ENCODE measurements around the gene SHH.

SHH gene

GRCh38 chr7:155804897-155805825 is 7.1 kb downstream of the SHH start:
- DNase-seq, result peak; percentile 36 to 75

DNA sequence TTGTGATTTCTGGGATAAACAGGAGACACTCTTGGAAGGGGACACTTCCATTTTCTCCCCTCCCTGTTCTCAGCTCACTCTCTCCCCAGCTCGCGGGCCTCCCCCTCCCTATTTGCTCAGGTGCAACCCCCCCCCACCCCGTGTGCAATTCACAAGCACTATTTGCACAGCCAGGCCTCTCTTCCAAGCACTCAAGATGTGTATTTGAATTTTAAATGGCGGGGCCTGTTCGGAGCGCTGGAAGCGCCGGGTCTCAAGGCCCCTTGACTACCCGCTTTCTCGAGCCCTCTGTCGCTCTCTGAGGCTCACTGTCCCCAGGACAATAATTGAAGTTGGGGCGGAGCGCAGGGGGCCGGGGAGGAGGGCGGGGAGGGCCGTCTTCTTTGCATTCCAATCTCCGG is 7.8 kb downstream of the SHH start:
- DNase-seq, result peak in 1 of 2 experiments; percentile 26

DNA sequence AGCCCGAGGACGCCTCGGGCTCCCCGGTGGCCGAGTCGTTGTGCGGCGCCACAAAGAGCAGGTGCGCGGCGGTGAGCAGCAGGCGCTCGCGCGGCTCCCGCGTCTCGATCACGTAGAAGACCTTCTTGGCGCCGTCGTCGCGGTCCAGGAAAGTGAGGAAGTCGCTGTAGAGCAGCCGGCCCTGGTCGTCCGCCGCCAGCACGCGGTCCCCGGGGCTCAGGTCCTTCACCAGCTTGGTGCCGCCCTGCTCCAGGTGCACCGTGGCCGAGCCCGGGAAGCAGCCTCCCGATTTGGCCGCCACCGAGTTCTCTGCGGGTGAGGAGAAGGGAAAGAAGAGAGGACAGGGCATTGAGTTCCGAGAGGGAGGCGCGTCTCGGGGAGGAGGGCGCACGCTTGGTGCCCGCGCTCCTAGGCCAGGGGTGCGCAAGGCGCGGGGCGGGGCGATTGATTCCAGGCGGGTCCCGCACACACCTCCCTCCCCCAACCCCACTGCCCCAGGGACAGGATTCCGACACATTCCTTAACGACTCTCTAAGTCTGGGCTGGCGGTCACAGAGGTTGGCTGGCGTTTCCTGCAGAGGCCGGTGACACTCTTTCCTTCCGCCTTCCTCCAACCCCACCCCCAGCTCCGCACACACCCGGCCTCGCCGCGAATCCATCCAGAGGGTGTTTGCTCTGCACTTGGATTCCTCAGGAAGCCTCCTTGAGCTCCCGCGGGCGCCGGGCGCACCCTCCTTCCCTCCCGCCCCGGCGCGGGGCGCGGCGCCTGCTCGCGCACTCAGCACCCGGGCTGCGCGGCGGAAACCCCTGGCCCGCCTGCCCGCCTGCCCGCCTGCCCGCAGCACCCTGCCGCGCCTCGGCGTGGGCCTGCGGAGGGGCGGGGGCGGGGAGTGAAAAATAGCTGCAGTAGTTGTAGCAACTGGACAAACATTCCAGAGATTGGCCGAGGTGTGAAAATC is 8.6 kb downstream of the SHH start:
- DNase-seq, result peak in 1 of 2 experiments; percentile 19

GRCh38 chr7:155802906-155803417 is 9.3 kb downstream of the SHH start:
- DNase-seq, result no peak

DNA sequence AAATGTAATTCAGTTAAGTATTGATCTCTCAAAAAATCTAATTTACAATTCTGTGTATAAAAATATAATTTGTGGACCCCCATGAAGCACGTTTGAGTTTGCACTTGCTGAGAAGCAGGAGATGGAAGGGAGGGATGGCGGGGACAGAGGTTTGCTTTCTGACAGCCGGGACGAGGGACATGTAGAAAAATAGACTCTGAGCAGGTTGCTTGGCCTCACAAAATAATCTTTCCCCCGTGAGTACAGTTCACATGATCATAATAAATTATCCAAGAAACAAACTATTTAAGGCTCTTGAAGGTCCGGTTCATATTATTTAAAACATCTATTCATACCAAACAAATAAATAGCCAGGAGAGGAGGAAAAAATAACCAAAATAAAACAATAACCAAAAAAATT is 10.0 kb downstream of the SHH start:
- DNase-seq, result no peak

DNA sequence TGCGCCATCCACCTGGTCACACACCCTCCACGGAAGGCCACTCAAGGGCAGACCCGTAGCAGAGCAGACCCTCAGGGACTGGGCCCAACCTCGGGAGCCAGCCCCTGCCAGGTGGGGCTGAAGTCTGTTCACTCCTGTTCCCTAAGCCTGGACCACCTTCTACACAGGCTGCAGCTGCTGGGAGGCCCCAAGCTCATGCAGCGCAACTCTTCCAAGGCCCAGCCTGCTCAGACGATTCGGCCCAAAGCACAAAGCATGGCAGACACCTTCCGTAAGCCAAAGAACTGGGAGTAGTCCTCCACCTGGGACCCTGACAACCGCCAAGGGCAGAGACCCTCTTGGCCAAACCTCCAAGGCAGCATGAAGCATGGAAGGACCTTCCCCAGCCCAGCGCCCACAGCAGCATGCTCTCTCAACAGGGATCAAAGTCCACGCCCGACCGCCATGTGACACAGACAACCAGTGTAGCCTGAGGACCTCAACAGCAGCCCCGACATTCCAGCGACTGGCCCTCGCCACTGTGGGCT is 11.5 kb downstream of the SHH start:
- DNase-seq, result no peak

DNA sequence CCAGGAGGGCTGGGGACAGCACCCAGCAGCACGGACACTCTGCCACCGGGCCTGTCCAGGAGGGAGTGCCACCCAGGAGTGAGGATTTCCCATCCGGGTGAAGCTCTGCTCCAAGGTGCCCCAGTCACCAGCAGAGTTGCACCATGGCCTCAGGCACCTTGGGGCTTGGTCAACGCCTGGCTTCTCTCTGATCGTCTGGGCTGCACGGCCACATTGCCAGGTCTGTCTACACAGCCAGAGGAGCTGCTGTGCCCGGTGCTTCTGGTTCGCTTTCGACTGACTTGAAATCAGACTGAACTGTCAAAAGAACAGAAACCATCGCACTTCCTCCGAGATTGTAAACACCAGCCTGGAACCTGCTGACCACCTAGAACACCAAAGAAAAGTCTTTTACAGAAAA is 12.0 kb downstream of the SHH start:
- no peak for DNase-seq

DNA sequence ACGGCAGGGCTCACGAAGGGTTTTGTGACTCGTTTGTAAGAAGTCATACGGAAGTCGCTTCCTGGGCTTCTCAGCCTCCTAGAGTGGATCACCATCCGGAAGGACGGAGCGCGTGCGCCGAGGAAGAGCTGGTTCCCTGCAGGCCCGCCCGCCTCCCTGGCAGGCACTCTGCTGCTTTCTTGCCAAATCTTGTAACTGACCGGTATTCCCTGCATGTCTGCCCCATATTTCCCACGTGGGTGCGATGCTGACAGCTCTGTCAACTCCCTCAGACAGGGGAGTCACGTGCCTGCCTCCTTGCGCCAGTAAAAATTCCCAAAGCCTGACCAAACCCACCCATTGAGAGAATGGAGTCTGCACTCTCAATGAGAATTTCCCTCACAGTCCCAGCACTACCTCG is 12.7 kb downstream of the SHH start:
- DNase-seq, result no peak

DNA sequence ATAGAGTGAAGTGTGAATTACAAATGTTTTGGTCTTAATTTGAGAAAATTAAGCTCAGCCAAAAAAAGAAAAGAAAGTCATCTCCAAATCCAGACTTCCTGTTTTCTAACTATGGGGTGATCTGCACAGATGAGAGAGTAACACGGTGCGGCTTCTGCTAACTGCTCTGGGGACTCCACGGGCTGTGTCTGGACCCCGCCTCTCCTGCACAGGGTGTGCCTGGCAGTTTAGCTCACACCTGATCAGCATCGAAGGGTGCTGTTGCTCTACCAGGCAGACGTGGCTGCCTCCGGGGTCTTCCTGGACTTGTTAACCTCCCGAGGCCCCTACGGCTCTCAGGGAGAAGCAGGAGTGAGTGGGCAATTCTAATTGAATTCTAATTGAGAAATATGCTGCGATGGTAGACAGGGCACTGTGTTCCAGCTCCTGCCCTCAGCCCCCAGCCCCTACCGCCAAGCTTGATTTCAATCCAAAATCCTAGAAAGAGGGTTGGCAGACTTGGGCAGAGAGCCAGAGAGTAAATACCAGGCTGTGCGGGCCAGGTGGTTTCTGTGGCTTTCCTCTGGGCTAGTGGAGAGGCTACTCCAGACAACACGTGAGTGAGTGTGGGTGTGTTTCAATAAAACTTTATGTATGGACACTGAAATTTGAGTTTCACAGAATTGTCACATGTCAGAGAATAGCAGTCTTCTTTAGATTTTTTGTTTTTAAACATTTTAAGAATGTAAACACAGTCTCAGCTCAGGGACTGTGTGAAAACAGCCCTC is 13.4 kb downstream of the SHH start:
- DNase-seq, result no peak

DNA sequence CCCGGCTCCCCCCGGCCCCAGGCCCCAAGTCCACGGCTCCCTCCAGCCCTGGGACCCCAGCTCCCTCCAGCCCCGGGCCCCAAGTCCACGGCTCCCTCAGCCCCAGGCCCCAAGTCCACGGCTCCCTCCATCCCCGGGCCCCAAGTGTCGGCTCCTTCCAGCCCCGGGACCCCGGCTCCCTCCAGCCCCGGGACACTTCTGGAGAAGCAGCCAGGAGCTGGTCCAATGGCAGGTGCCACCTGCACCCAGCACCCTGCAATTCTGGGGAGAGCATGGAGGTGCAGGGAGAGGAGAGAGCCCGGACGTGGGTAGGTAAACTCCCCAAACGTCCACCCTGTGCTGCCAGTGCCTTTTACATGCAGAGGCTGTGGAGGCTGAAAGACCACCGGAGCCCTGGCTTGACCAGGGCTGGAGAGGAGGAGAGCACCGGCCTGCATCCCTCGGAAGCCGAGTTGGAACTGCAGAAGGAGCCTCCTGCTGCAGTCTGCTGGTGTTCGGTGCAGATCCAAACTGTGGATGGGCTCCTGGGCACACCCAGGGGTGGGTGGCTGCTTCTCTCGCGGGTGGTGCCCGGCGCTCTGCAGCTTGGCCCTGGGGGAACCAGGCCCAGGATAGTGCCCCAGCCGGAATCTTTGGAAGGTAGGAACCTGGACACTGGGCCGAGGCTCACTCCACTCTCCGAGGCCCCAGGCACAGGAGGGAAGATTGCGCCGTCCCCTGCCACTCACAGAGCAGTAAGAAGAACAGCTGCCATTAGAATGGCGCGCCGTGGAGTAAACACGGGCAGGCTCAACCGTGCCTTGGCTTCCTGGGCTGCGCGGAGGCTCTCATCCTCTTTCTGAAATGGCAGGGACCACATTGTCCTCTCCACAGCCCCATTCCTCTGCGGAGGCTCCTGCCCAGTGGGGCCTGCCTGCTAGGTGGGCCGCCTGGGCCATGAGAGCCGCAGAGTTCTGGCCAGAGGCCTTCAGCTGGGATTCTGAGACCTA is 14.7 kb downstream of the SHH start:
- DNase-seq, result no peak

GRCh38 chr7:155796381-155797261 is 15.6 kb downstream of the SHH start:
- DNase-seq, result peak in 1 of 2 experiments; percentile 23

- no peak for DNase-seq
Observed at GRCh38 chr7:155795951-155796350, 16.3 kb downstream of the SHH start.

GRCh38 chr7:155795401-155795800 is 16.9 kb downstream of the SHH start:
- no peak for DNase-seq

- no peak for DNase-seq
Observed at GRCh38 chr7:155794196-155794595, 18.1 kb downstream of the SHH start.

- DNase-seq, result no peak
Observed at GRCh38 chr7:155793720-155794119, 18.5 kb downstream of the SHH start.

DNA sequence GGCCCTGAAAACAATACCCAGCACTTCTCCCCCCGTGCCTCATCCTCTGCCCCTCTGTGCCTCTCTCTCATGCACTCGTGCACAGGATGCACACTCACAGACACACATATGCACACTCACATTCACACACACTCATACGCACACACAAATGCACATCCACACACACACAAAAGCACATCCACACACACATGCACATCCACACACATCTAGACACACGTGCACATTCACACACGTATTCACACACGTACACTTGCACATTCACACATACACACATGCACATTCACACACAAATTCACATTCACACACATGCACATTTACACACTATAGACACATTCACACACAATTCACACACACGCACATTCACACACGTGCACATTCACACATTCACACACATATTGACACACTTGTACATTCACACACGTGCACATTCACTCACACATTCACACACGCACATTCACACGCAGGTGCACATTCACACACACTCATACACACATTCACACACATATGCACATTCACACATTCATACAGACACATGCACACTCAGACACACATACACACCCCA is 19.2 kb downstream of the SHH start:
- no peak for DNase-seq

DNA sequence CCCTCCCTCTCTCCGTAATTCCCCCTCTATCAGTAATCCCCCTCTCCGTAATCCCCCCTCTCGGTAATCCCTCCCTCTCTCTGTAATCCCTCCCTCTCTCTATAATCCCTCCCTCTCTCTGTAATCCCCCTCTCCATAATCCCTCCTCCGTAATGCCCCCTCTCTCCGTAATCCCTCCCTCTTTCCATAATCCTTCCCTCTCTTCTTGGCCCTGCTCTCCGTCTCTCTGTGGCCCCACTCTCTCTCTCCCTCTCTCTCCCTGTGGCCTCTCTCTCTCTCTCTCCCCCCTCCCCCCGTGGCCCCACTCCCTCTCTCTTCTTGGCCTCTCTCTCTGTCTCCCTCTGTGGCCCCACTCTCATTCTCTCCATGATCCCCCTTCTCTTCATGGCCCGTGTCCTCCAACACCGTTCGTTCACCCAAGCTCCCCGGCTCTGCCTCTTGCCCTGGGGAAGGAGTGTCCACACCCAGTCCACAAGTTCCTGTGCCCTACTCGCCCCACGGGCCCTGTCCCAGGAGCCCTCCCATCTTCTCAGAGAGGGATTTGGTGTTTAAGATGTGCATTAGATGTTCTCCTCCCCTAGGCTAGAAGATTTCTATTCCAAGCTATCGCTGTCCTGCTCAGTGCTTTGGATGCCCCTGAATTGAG is 19.8 kb downstream of the SHH start:
- DNase-seq, result no peak

DNA sequence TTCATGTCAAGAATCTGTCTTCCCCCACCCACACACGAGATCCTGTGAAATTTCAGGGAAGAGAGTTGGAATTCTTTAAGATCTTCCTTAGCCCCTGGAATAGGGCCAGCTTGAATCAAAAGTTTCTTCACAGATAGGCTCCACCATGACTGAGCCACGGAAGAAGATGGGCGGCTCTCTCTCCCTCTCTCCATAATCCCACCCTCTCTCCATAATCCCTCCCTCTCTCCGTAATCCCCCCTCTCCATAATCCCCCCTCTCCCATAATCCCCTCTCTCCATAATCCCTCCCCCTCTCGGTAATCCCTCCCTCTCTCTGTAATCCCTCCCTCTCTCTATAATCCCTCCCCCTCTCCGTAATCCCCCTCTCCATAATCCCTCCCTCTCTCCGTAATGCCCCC is 20.4 kb downstream of the SHH start:
- peak in 1 of 2 experiments; percentile 5 for DNase-seq

- DNase-seq, result no peak
Observed at GRCh38 chr7:155791214-155791737, 21.0 kb downstream of the SHH start.
